Measurements from ENCODE around the gene BACE1. TPM values are rescaled to one million over a fixed set of nuclear protein-coding genes. Genes with fewer than 3 reads are reported as not detected.

BACE1 gene
- polyA plus RNA-seq, 3 donors: 1.6 to 9.1 (median 3.1) TPM

GRCh38 chr11:117300283-117300663, 15.8 kb downstream of the BACE1 start:
- H3K4me1 Mint-ChIP-seq: peaks cover 11% of the 10 kb centered on the region
- intact Hi-C loops (cut with micrococcal nuclease): no loop called here
- H3K4me3 ChIP-seq (replicated peaks in 1 of 3; ENCODE audit: low read depth in 2 of 3, low read length in 3 of 3): no peak overlapping the region
- no peak overlapping the region for H3K4me2 ChIP-seq (replicated peaks; ENCODE audit: extremely low read depth, low read length, poor library complexity, severe bottlenecking)
- 94% methylated on average over 12 of the region's 17 CpGs for WGBS (ENCODE audit: insufficient coverage)
- no peak for DNase-seq
- no peak overlapping the region for H2AFZ ChIP-seq (ENCODE audit: insufficient read depth, low read depth, low read length, poor library complexity, severe bottlenecking)
- H3K9me3 ChIP-seq (replicated peaks in 1 of 2; ENCODE audit: control insufficient read depth in 1 of 2, insufficient read depth in 1 of 2, low read length in 2 of 2): no peaks in the 10 kb centered on the region
- H3K9ac ChIP-seq (ENCODE audit: insufficient read depth, low read length, poor library complexity, severe bottlenecking): no peak overlapping the region
- no peaks in the 10 kb centered on the region for H3K9me3 Mint-ChIP-seq
- H3K4me1 ChIP-seq (ENCODE audit: control insufficient read depth in 1 of 2, insufficient read depth in 2 of 2, low read length in 2 of 2): peaks cover 5 to 6% of the 10 kb centered on the region in 2 donors
- peak overlapping the region in 1 of 7 donors; percentile 33 for H3K27ac Mint-ChIP-seq
- TF ChIP-seq, protein P1, sequence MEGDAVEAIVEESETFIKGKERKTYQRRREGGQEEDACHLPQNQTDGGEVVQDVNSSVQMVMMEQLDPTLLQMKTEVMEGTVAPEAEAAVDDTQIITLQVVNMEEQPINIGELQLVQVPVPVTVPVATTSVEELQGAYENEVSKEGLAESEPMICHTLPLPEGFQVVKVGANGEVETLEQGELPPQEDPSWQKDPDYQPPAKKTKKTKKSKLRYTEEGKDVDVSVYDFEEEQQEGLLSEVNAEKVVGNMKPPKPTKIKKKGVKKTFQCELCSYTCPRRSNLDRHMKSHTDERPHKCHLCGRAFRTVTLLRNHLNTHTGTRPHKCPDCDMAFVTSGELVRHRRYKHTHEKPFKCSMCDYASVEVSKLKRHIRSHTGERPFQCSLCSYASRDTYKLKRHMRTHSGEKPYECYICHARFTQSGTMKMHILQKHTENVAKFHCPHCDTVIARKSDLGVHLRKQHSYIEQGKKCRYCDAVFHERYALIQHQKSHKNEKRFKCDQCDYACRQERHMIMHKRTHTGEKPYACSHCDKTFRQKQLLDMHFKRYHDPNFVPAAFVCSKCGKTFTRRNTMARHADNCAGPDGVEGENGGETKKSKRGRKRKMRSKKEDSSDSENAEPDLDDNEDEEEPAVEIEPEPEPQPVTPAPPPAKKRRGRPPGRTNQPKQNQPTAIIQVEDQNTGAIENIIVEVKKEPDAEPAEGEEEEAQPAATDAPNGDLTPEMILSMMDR (IDR thresholded peaks at IDR 0.05): no peak
- no peaks in the 10 kb centered on the region for H3K27me3 ChIP-seq (ENCODE audit: control insufficient read depth in 2 of 2, insufficient read depth in 2 of 2, low read length in 2 of 2)
- no peak overlapping the region for H3K4me3 Mint-ChIP-seq
- H3K27ac ChIP-seq (ENCODE audit: low read depth in 1 of 2, low read length in 2 of 2): no peak overlapping the region
- H3K36me3 ChIP-seq (replicated peaks in 1 of 2; ENCODE audit: control insufficient read depth in 1 of 2, insufficient read depth in 2 of 2, low read length in 2 of 2): no peaks in the 10 kb centered on the region
- H4K20me1 ChIP-seq (ENCODE audit: insufficient read depth, low read length): no peaks in the 10 kb centered on the region
- peaks cover 0 to 14% of the 10 kb centered on the region in 2 donors for H3K36me3 Mint-ChIP-seq
- peaks cover 0 to 5% (median 2%) of the 10 kb centered on the region in 3 donors for H3K27me3 Mint-ChIP-seq (ENCODE audit: low read depth in 3 of 3)
- no peaks in the 10 kb centered on the region for H3K79me2 ChIP-seq (ENCODE audit: insufficient read depth, low read length)

DNA sequence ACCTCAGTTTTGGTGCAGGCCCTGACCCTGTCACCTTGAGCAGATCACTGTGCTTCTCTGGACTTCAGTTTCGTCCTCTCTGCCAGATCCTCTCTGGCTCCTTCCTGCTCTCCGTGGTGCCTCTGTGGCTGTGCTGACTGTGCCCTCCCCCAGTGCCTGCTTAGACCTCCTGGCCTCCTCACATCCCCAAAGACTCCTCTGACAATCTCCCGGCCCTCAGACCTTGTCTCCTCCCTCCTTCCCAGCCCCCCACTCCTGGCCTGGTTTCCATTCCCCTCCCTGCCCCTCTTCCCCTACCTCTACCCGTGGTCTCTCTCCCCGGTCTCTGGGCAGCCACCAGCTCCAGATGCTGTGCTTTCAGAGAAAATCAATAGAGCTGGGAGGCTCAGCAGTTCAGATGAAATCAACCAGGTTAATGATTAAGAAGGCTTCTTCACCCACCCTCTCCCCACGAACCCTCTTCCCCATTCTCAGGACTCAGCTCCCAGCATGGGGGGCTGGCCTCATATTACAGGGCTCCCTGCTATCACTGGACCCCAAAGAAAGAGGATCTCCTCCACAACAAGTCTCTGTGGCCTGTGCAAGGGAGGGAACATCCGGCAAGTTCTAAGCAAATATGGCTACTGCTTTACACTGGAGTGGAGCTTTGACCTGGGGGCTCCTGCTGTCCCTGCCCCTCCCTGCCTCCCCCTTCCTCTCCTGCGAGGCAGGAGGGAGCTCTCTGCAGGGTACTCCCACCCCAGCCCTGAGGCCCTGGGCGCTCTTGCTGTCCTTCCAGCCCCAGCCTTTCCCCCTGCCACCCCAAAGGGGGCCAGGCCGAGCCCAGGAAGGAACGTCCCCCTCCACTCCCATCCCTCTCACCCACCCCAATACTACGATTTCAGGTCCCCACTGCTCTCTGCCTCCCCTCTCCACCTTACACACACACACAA, 16.4 kb downstream of the BACE1 start:
- Histone ChIP-seq H4K20me1 (ENCODE audit: insufficient read depth, low read length) (no peaks in the 10 kb centered on the region), H3K9me3 (replicated peaks in 1 of 2; ENCODE audit: control insufficient read depth in 1 of 2, insufficient read depth in 1 of 2, low read length in 2 of 2) (no peaks in the 10 kb centered on the region), H3K9ac (ENCODE audit: insufficient read depth, low read length, poor library complexity, severe bottlenecking) (no peak overlapping the region), H3K4me2 (replicated peaks; ENCODE audit: extremely low read depth, low read length, poor library complexity, severe bottlenecking) (no peak overlapping the region), H3K79me2 (ENCODE audit: insufficient read depth, low read length) (no peaks in the 10 kb centered on the region), H3K4me1 (ENCODE audit: control insufficient read depth in 1 of 2, insufficient read depth in 2 of 2, low read length in 2 of 2) (peaks cover 5 to 6% of the 10 kb centered on the region in 2 donors), H3K27ac (ENCODE audit: low read depth in 1 of 2, low read length in 2 of 2) (no peak overlapping the region), H3K36me3 (replicated peaks in 1 of 2; ENCODE audit: control insufficient read depth in 1 of 2, insufficient read depth in 2 of 2, low read length in 2 of 2) (no peaks in the 10 kb centered on the region), H2AFZ (ENCODE audit: insufficient read depth, low read depth, low read length, poor library complexity, severe bottlenecking) (no peak overlapping the region), H3K4me3 (replicated peaks in 1 of 3; ENCODE audit: low read depth in 2 of 3, low read length in 3 of 3) (no peak overlapping the region), H3K27me3 (ENCODE audit: control insufficient read depth in 2 of 2, insufficient read depth in 2 of 2, low read length in 2 of 2) (no peaks in the 10 kb centered on the region)
- no peak for DNase-seq
- H3K4me1 Mint-ChIP-seq: peaks cover 11% of the 10 kb centered on the region
- H3K27ac Mint-ChIP-seq: peak overlapping the region in 3 of 7 donors; percentile 2 to 40 (median 33)
- TF ChIP-seq, protein P1 (IDR thresholded peaks at IDR 0.05): no peak
- H3K4me3 Mint-ChIP-seq: no peak overlapping the region
- H3K27me3 Mint-ChIP-seq (ENCODE audit: low read depth in 3 of 3): peaks cover 0 to 5% (median 2%) of the 10 kb centered on the region in 3 donors
- H3K36me3 Mint-ChIP-seq: peaks cover 5 to 17% of the 10 kb centered on the region in 2 donors
- H3K9me3 Mint-ChIP-seq: no peaks in the 10 kb centered on the region
- intact Hi-C loops (cut with micrococcal nuclease): no loop called here
- 66% methylated on average over 7 of the region's 12 CpGs for WGBS (ENCODE audit: insufficient coverage)

Measured in CD14-positive monocyte (primary cell).